GM19372 (cell line): ENCODE measurements around the gene MCUR1.
"Not testable (repeated sequence)": the region's sequence is repeated elsewhere in the genome, so short reads cannot be mapped to it uniquely, and the experiment has no call there.

ENCODE experiments used
- ATAC-seq: cut with Tn5 transposase; IDR thresholded peaks from one replicate; pipeline ENCODE4 v1.9.1; 2021; ENCODE audit warnings: mild to moderate bottlenecking, low read depth, moderate library complexity; ENCODE audit not compliant: unreplicated experiment

Gene MCUR1

GRCh38 chr6:13830803-13831202 is 16.4 kb upstream of the MCUR1 start:
- no peak for ATAC-seq

- ATAC-seq, result not testable (repeated sequence)
Observed at GRCh38 chr6:13829419-13829818, 15.1 kb upstream of the MCUR1 start.

- not testable (repeated sequence) for ATAC-seq
Observed at GRCh38 chr6:13828656-13829301, 14.4 kb upstream of the MCUR1 start.

- ATAC-seq, result no peak
Observed at GRCh38 chr6:13827032-13827431, 12.7 kb upstream of the MCUR1 start.

GRCh38 chr6:13825871-13826270 is 11.5 kb upstream of the MCUR1 start:
- no peak for ATAC-seq

DNA sequence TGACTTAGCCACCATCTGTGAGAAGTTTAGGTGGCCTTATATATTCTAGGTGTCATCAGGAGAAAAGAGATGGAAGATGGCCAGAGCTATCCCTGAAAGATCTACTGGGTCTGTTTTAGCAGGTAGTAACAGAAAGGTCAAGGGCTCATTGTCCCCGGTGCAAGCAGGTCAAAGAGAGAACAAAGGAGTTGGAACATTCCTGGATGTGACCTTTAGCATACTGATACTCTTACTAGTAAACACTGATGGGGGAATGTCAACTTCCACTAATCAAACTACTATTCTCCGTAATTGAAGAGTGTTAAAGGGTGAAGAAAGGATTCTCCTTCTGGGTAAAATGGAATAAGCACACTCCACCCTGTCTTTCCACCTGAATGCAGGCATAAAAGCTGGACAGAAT is 4.0 kb upstream of the MCUR1 start:
- ATAC-seq, result no peak

DNA sequence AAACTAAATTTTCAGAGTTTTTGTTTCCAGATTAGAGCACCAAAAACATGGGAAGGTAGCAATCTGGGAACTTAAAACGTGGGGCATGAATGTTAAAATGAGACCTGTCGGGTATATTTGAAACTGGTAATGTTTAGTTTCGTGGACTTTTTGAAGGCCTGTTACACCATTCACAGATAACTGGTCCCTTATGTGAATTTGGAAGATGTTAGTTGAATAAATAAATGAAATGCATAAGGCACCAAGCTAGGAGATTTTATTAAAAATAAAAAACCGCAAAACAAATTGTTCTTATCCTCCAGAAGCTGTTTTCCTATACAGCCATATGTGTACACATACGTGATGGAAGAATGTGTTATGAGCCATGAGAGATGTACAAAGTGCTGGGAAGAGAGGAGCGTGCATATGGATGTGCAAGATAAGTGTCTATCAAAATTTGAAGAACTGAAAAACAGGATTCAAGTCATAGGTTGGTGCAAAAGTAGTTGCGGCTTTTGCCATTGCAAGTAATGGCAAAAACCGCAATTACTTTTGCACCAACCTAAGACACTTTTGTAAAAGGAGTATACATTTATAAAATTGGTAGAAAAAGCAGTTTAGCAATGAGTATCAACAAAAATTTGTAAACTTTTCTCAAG is 700 bp upstream of the MCUR1 start:
- no peak for ATAC-seq

- ATAC-seq, result peak; percentile 30
Observed at GRCh38 chr6:13813621-13814175, 659 bp downstream of the MCUR1 start.

GRCh38 chr6:13813026-13813425 is 1.3 kb downstream of the MCUR1 start:
- no peak for ATAC-seq

- no peak for ATAC-seq
Observed at GRCh38 chr6:13812359-13812642, 2.1 kb downstream of the MCUR1 start.

DNA sequence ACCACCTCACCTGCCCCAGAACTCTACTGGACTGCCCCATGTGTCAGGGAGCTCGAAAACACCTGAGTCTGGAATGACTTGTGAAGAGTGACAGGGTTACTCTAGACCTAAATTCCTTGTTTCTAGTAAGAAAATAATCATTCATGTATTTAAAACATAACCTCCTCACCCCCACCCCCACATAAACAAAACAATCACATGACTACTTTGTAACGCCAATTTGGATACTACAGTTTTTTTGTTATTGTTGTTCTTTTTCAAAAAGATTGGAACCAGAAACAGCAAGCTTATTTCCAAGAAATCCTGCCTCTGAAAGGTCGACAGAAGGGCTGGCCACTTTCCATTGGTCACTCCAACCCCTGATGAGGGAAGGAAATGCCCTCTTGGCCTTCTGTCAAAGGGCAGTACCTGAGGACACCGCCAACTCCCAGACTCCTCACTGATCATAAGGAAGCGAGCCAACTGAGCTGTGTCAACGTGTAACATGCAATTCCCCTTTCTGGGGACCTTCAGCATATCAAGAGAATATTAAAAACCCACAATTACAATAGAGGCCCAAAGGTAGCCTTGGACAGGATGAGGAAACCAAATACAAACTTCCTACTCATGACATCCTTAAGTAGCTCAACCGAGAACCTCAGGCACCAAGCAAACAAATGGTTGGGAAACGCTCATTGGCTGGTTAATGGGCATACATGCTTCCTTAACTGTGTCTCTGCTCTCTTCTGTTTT is 2.6 kb downstream of the MCUR1 start:
- no peak for ATAC-seq

GRCh38 chr6:13810688-13811446 is 3.5 kb downstream of the MCUR1 start:
- ATAC-seq, result no peak

DNA sequence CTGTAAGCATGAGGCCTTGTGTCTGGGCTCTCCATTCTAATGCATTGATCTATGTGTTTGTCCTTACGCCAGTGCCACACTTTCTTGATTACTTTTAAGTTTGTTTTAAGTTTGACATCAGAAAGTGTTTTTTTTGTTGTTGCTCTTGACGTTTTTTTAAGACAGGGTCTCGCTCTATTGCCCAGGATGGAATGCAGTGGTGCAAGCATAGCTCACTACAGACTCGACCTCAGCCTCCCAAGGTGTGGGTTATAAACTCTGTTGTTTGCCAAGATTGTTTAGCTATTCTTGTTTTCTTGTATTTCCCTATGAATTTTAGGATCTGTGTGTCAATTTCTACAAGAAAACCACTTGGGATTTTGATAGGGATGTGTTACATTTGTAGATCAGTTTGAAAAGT is 5.6 kb downstream of the MCUR1 start:
- ATAC-seq, result no peak

GRCh38 chr6:13807696-13808095 is 6.7 kb downstream of the MCUR1 start:
- ATAC-seq, result no peak

DNA sequence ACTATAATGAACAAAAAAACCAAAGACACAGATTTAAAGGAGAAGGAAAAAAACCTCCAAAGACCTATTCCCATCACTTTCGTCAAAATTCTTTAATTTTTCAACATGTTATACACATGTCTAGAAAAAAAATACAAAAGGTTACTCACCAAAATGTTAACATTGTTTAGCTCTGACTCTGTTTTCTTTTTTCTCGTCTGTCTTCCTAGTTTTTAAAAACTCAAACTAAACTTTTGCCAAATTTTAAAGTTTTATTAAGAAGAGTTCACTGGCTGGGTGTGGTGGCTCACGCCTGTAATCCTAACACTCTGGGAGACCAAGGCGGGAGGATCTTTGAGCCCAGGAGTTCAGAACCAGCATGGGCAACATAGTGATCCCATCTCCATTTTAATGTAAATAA is 10.8 kb downstream of the MCUR1 start:
- no peak for ATAC-seq

DNA sequence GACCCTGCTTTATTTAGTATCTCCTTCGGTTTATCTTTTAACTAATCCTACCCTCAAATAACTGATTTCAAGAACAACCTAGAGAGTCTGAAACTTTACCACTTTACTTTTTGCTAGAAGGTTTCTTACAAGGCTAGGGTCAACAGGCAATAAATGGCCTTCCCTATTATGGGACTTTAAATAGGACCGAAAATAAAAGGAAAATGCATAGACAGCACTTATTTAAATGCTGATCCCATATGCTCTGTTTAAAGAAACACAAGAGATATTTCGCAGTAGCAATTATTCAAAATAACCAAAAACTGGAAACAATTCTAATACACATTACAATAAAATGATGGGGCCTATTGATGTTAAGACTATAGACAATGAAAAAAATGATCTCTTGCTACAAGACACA is 13.7 kb downstream of the MCUR1 start:
- no peak for ATAC-seq

GRCh38 chr6:13796781-13797180 is 17.6 kb downstream of the MCUR1 start:
- ATAC-seq, result no peak

- ATAC-seq, result no peak
Observed at GRCh38 chr6:13795041-13795750, 19.2 kb downstream of the MCUR1 start.

DNA sequence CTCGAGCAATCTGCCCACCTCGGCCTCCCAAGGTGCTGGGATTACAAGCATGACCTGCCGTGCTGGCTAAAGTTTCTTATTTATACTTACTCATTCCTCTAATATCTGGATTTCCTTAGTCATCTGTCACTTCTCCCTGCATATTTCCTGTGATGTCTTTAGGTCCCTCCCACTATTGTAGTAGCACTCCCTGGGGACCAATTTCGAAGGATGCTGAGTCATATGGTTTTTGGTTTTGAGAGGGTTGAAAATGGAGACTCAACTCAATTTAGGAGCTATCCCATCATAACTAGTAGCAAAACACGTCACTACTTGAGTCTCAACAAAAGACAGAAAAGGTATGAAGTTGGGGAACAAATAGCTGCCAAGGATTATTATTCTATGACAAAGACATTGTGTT is 20.2 kb downstream of the MCUR1 start:
- no peak for ATAC-seq

DNA sequence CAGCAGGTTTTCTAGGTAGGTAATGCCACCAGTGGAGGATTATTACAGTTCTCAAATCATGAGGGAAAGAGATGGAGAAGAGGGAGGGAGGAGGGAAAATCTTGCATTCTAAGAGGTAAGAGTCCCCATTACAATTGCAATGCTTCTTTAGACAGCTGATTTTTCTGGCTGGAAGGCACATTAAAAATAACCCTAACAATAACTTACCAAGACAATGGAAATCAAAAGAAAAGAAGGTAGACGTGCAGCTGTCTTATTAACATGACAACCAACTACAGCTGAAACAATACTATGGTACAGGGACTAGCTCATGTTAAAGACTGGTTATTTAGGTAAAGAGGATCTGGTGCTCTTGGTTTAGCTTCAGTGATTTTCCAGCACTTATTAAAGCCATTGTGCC is 24.6 kb downstream of the MCUR1 start:
- no peak for ATAC-seq
